ENCODE data around the gene WWOX.

WWOX gene

GRCh38 chr16:78198288-78198687, 98.8 kb downstream of the WWOX start:
- no peak for TF ChIP-seq CTCF (IDR thresholded peaks at IDR 0.05; ENCODE audit: insufficient read depth, low read depth, low read length, missing control alignments)

GRCh38 chr16:78199325-78200022, 100.0 kb downstream of the WWOX start:
- DNase-seq (ENCODE audit: low read depth): peak; percentile 48
- H3K4me3 ChIP-seq (ENCODE audit: low read length): no peak overlapping the region
- no peak for TF ChIP-seq CTCF (IDR thresholded peaks at IDR 0.05; ENCODE audit: insufficient read depth, low read depth, low read length, missing control alignments)

More at GRCh38 chr16:78198288-78198687, 98.8 kb downstream of the WWOX start:
- no peak for DNase-seq (ENCODE audit: low read depth)
- no peak overlapping the region for H3K4me3 ChIP-seq (ENCODE audit: low read length)

GRCh38 chr16:78200023-78200389, 100.6 kb downstream of the WWOX start:
- no peak for TF ChIP-seq CTCF (IDR thresholded peaks at IDR 0.05; ENCODE audit: insufficient read depth, low read depth, low read length, missing control alignments)
- DNase-seq (ENCODE audit: low read depth): no peak
- H3K4me3 ChIP-seq (ENCODE audit: low read length): no peak overlapping the region

- H3K4me3 ChIP-seq (ENCODE audit: low read length): no peak overlapping the region
- DNase-seq (ENCODE audit: low read depth): no peak
- TF ChIP-seq CTCF (IDR thresholded peaks at IDR 0.05; ENCODE audit: insufficient read depth, low read depth, low read length, missing control alignments): no peak
Observed at GRCh38 chr16:78200623-78201096, 101.2 kb downstream of the WWOX start.

GRCh38 chr16:78205506-78205905, 106.1 kb downstream of the WWOX start:
- H3K4me3 ChIP-seq (ENCODE audit: low read length): no peak overlapping the region
- no peak for TF ChIP-seq CTCF (IDR thresholded peaks at IDR 0.05; ENCODE audit: insufficient read depth, low read depth, low read length, missing control alignments)
- no peak for DNase-seq (ENCODE audit: low read depth)

- TF ChIP-seq CTCF (IDR thresholded peaks at IDR 0.05; ENCODE audit: insufficient read depth, low read depth, low read length, missing control alignments): no peak
- H3K4me3 ChIP-seq (ENCODE audit: low read length): no peak overlapping the region
- DNase-seq (ENCODE audit: low read depth): no peak
Observed at GRCh38 chr16:78206623-78207223, 107.3 kb downstream of the WWOX start.

Measured in epithelial cell of esophagus (primary cell).